Measurements from ENCODE around the gene WFDC2.

- no peak for TF ChIP-seq CTCF (conservative IDR thresholded peaks at IDR 0.05; ENCODE audit: low read depth in 2 of 2)
- no peak for TF ChIP-seq POLR2AphosphoS5 (IDR thresholded peaks at IDR 0.05; ENCODE audit: low read depth)
- TF ChIP-seq CREB1 (CRISPR knock-in tag; IDR thresholded peaks at IDR 0.05; ENCODE audit: low read depth) = no peak
- TF ChIP-seq EZH2 (IDR thresholded peaks at IDR 0.05; ENCODE audit: low read depth, unreplicated experiment) = no peak
- no peak for TF ChIP-seq REST (IDR thresholded peaks at IDR 0.05; ENCODE audit: unreplicated experiment)
Observed at GRCh38 chr20:45523821-45524220, 54.3 kb downstream of the WFDC2 start.

Measured in GM23338 (cell line).